Type B pancreatic cell (in vitro differentiated cells): ENCODE measurements around the gene MAN2B2. TPM values are rescaled to one million over a fixed set of nuclear protein-coding genes. Genes with fewer than 3 reads are reported as not detected.

Experiments used
- DNase-seq: peaks from one replicate; pipeline ENCODE4 v3.0.0; 2021; ENCODE audit warnings: mixed read lengths; ENCODE audit not compliant: unreplicated experiment; ENCODE audit errors: extremely low spot score
- H3K27ac Mint-ChIP-seq: 2 replicates; pipeline ENCODE4 v1.8.0; 2021; ENCODE audit warnings: mild to moderate bottlenecking, mixed read lengths
- H3K27me3 Mint-ChIP-seq: 2 replicates; pipeline ENCODE4 v1.8.0; 2021; ENCODE audit warnings: mixed read lengths
- H3K36me3 Mint-ChIP-seq: 2 replicates; pipeline ENCODE4 v1.8.0; 2021; ENCODE audit warnings: mixed read lengths
- H3K4me1 Mint-ChIP-seq: one replicate; pipeline ENCODE4 v1.8.0; 2021; ENCODE audit warnings: mixed read lengths; ENCODE audit not compliant: unreplicated experiment
- H3K4me3 Mint-ChIP-seq: 2 replicates; pipeline ENCODE4 v1.8.0; 2021; ENCODE audit warnings: mild to moderate bottlenecking, mixed read lengths
- H3K9me3 Mint-ChIP-seq: 2 replicates; pipeline ENCODE4 v1.8.0; 2021; ENCODE audit warnings: mixed read lengths
- CTCF ChIP-seq: fragments of 200-600 bp; sonication (generic); conservative IDR thresholded peaks from 2 replicates; pipeline ENCODE4 v1.5.0; 2021; ENCODE audit warnings: antibody characterized with exemption, mild to moderate bottlenecking
- total RNA-seq: library from RNA; stranded (reverse); gene quantifications from 2 replicates; pipeline ENCODE4 v1.2.1, GENCODE V29; 2021; ENCODE audit warnings: low replicate concordance

Gene MAN2B2
- total RNA-seq, 1 donor from 2014 or later = 17.4 TPM

- no peaks in the 10 kb centered on the region for H3K9me3 Mint-ChIP-seq
Observed at GRCh38 chr4:6662591-6662990, 87.6 kb downstream of the MAN2B2 start.

GRCh38 chr4:6663596-6664393, 88.8 kb downstream of the MAN2B2 start:
- DNase-seq = no peak
- no peak for TF ChIP-seq CTCF
- Mint-ChIP-seq H3K4me1 (no peaks in the 10 kb centered on the region), H3K27me3 (peaks cover 20% of the 10 kb centered on the region), H3K36me3 (no peaks in the 10 kb centered on the region), H3K4me3 (no peak overlapping the region), H3K27ac (no peak overlapping the region), H3K9me3 (no peaks in the 10 kb centered on the region)

More at GRCh38 chr4:6662591-6662990, 87.6 kb downstream of the MAN2B2 start:
- H3K27ac Mint-ChIP-seq = no peak overlapping the region
- no peak overlapping the region for H3K4me3 Mint-ChIP-seq
- H3K36me3 Mint-ChIP-seq = no peaks in the 10 kb centered on the region
- no peaks in the 10 kb centered on the region for H3K4me1 Mint-ChIP-seq
- H3K27me3 Mint-ChIP-seq = peaks cover 23% of the 10 kb centered on the region
- DNase-seq = no peak
- no peak for TF ChIP-seq CTCF

GRCh38 chr4:6665320-6665654, 90.3 kb downstream of the MAN2B2 start:
- H3K9me3 Mint-ChIP-seq = no peaks in the 10 kb centered on the region
- no peak for TF ChIP-seq CTCF
- no peak overlapping the region for H3K4me3 Mint-ChIP-seq
- H3K27ac Mint-ChIP-seq = no peak overlapping the region
- DNase-seq = no peak
- H3K4me1 Mint-ChIP-seq = no peaks in the 10 kb centered on the region
- peaks cover 9% of the 10 kb centered on the region for H3K27me3 Mint-ChIP-seq
- H3K36me3 Mint-ChIP-seq = no peaks in the 10 kb centered on the region

- TF ChIP-seq CTCF = no peak
- H3K27me3 Mint-ChIP-seq = no peaks in the 10 kb centered on the region
- H3K9me3 Mint-ChIP-seq = no peaks in the 10 kb centered on the region
- DNase-seq = no peak
- H3K4me1 Mint-ChIP-seq = peaks cover 2% of the 10 kb centered on the region
- no peak overlapping the region for H3K4me3 Mint-ChIP-seq
- H3K27ac Mint-ChIP-seq = no peak overlapping the region
- H3K36me3 Mint-ChIP-seq = peaks cover 4% of the 10 kb centered on the region
Observed at GRCh38 chr4:6668391-6668790, 93.4 kb downstream of the MAN2B2 start.

GRCh38 chr4:6671648-6672047, 96.7 kb downstream of the MAN2B2 start:
- DNase-seq = no peak
- no peak overlapping the region for H3K4me3 Mint-ChIP-seq

More at GRCh38 chr4:6671648-6672047, 96.7 kb downstream of the MAN2B2 start:
- Mint-ChIP-seq H3K36me3 (peaks cover 18% of the 10 kb centered on the region), H3K4me1 (peaks cover 26% of the 10 kb centered on the region), H3K27me3 (no peaks in the 10 kb centered on the region), H3K9me3 (no peaks in the 10 kb centered on the region), H3K27ac (peak overlapping the region; percentile 46)
- no peak for TF ChIP-seq CTCF
